Spleen (tissue), 11 donors: ENCODE data around the gene TCP11L1. TPM values are rescaled to one million over a fixed set of nuclear protein-coding genes. Genes with fewer than 3 reads are reported as not detected.
"Not testable (repeated sequence)": the region's sequence is repeated elsewhere in the genome, so short reads cannot be mapped to it uniquely, and the experiment has no call there.

Source experiments
- DNase-seq: peaks from one replicate; pipeline ENCODE4 v3.0.0-alpha.2; 2020
- H3K27ac ChIP-seq, 8 donors: fragments of 200-600 bp; sonication (generic) in 7 of 8; 1 replicate in 4 of 8; 2 replicates in 4 of 8; pipeline versions ENCODE4 v1.5.0 to v1.8.0; 2016 to 2021; ENCODE audit warnings: inconsistent platforms in 4 of 8, mild to moderate bottlenecking in 4 of 8, moderate library complexity in 1 of 8
- H3K27me3 ChIP-seq, 7 donors: fragments of 200-600 bp; sonication (generic) in 6 of 7; replicated peaks in 1 of 7; 1 replicate in 4 of 7; 2 replicates in 3 of 7; pipeline versions ENCODE4 v1.5.0 to v1.8.0; 2016 to 2021; ENCODE audit warnings: inconsistent platforms in 3 of 7, mild to moderate bottlenecking in 1 of 7
- H3K36me3 ChIP-seq, 6 donors: fragments of 200-600 bp; sonication (generic) in 5 of 6; 1 replicate in 4 of 6; 2 replicates in 2 of 6; pipeline versions ENCODE4 v1.5.0 to v1.8.0; 2016 to 2021; ENCODE audit warnings: inconsistent platforms in 2 of 6
- H3K4me1 ChIP-seq, 6 donors: fragments of 200-600 bp; sonication (generic) in 5 of 6; 1 replicate in 3 of 6; 2 replicates in 3 of 6; pipeline versions ENCODE4 v1.5.0 to v1.8.0; 2016 to 2021; ENCODE audit warnings: inconsistent platforms in 3 of 6
- H3K4me3 ChIP-seq, 8 donors: fragments of 200-600 bp; sonication (generic) in 7 of 8; 1 replicate in 4 of 8; 2 replicates in 4 of 8; pipeline versions ENCODE4 v1.5.0 to v1.8.0; 2016 to 2021; ENCODE audit warnings: inconsistent platforms in 4 of 8, mild to moderate bottlenecking in 4 of 8, moderate library complexity in 2 of 8
- H3K9me3 ChIP-seq, 8 donors: fragments of 200-600 bp; sonication (generic) in 7 of 8; 1 replicate in 4 of 8; 2 replicates in 4 of 8; pipeline versions ENCODE4 v1.5.0 to v1.8.0; 2016 to 2021; ENCODE audit warnings: inconsistent platforms in 4 of 8
- CTCF ChIP-seq, 11 experiments: fragments of 200-600 bp in 7 of 11; fragments of 450-650 bp in 4 of 11; sonication (generic) in 4 of 11; IDR thresholded peaks in 8 of 11; conservative IDR thresholded peaks in 3 of 11; 1 replicate in 7 of 11; 2 replicates in 4 of 11; pipeline versions ENCODE4 v1.4.0 to v1.8.0; 2016 to 2021; ENCODE audit warnings: antibody characterized with exemption in 11 of 11, inconsistent platforms in 4 of 11, mild to moderate bottlenecking in 1 of 11
- POLR2A ChIP-seq, 3 donors: fragments of 450-650 bp; IDR thresholded peaks; one replicate each; pipeline ENCODE4 v1.5.1; 2017; ENCODE audit warnings: antibody characterized with exemption in 3 of 3, mild to moderate bottlenecking in 1 of 3
- POLR2AphosphoS5 ChIP-seq, 3 donors: sonication (generic); formaldehyde crosslinking; IDR thresholded peaks; one replicate each; pipeline ENCODE4 v1.5.1; 2017; ENCODE audit warnings: antibody characterized with exemption in 3 of 3
- WGBS, 5 donors: extraction: QIAGEN DNeasy Blood & Tissue Kit in 3 of 5; methylation state at CpG; one replicate each; pipeline versions ENCODE4 v1.1.5 to v1.1.7; 2013 to 2018; 5-methylcytosine and 5-hydroxymethylcytosine counted together
- intact Hi-C: fragments of 100-400 bp; cut with DNase I; formaldehyde crosslinking; loops from one replicate; pipeline ENCODE4 v1.15.0; 2023; ENCODE audit warnings: low total_unique reads
- polyA plus RNA-seq, 3 donors: library from polyadenylated mRNA; stranded (reverse); fragments of 200-250 nt; gene quantifications; one replicate each; pipeline ENCODE4 v1.2.1, GENCODE V29; 2013
- total RNA-seq, 7 donors: library from RNA; depleted of rRNA in 3 of 7; stranded (reverse); fragments of >200 nt in 3 of 7; fragmentation: NEBNext Ultra II Directional in 4 of 7; extraction: Animal tissue kit (Norgen Biotek cat#: 25700) in 4 of 7; gene quantifications; one replicate each; pipeline versions ENCODE4 v1.1.0 to v1.2.1, GENCODE V29; 2016 to 2021
- donor health status: healthy with polysubstance abuse.
- donor health status: DM: no; HTN: no; CAD: no; lungs with moderate emphysema.
- donor health status: DM: no; HTN: no; CAD: no.
- donor health status: Bipolar disorder and iron deficiency.
- donor health status: healthy.
- donor health status: DM: no; HTN: no; CAD: no.
- donor health status: DM: yes; HTN: yes; CAD: no.

TCP11L1 gene
- total and polyA plus RNA-seq, 10 donors, result 1.8 to 48.2 (median 17.9) TPM

- Histone ChIP-seq H3K36me3 (peaks cover 0 to 42% (median 0%) of the 10 kb centered on the region in 6 donors), H3K4me1 (peaks cover 5 to 53% (median 16%) of the 10 kb centered on the region in 6 donors), H3K4me3 (no peak overlapping the region), H3K9me3 (no peaks in the 10 kb centered on the region), H3K27ac (no peak overlapping the region), H3K27me3 (no peaks in the 10 kb centered on the region)
- intact Hi-C loops, result no loop called here
- 58 to 71% (median 68%) methylated on average over 2 of the region's 2 CpGs for WGBS, 5 donors
- no peak for DNase-seq
- TF ChIP-seq POLR2AphosphoS5 (IDR thresholded peaks at IDR 0.05) (no peak), CTCF (IDR thresholded peaks at IDR 0.05 in 8 of 11, conservative IDR thresholded peaks at IDR 0.05 in 3 of 11) (no peak), POLR2A (IDR thresholded peaks at IDR 0.05) (no peak)
Measured at GRCh38 chr11:33043221-33043830, 4.0 kb downstream of the TCP11L1 start.

- WGBS, 5 donors, result 94 to 95% (median 94%) methylated on average over 4 of the region's 4 CpGs
- peaks cover 0 to 47% (median 0%) of the 10 kb centered on the region in 6 donors for H3K36me3 ChIP-seq
- DNase-seq, result no peak
- TF ChIP-seq POLR2AphosphoS5 (IDR thresholded peaks at IDR 0.05) (no peak), CTCF (IDR thresholded peaks at IDR 0.05 in 8 of 11, conservative IDR thresholded peaks at IDR 0.05 in 3 of 11) (no peak), POLR2A (IDR thresholded peaks at IDR 0.05) (no peak)
- peaks cover 5 to 57% (median 17%) of the 10 kb centered on the region in 6 donors for H3K4me1 ChIP-seq
- H3K27me3 ChIP-seq, result no peaks in the 10 kb centered on the region
- H3K4me3 ChIP-seq, result no peak overlapping the region
- intact Hi-C loops, result no loop called here
- H3K9me3 ChIP-seq, result no peaks in the 10 kb centered on the region
- no peak overlapping the region for H3K27ac ChIP-seq
Measured at GRCh38 chr11:33044285-33044756, 4.9 kb downstream of the TCP11L1 start.

- TF ChIP-seq POLR2AphosphoS5 (IDR thresholded peaks at IDR 0.05), result no peak
- no peak for TF ChIP-seq CTCF (IDR thresholded peaks at IDR 0.05 in 8 of 11, conservative IDR thresholded peaks at IDR 0.05 in 3 of 11)
- TF ChIP-seq POLR2A (IDR thresholded peaks at IDR 0.05), result no peak
- no peak for DNase-seq
Measured at GRCh38 chr11:33045551-33046255, 6.3 kb downstream of the TCP11L1 start.

GRCh38 chr11:33048701-33049100 lies 9.3 kb downstream of the TCP11L1 start:
- intact Hi-C loops, H3K4me3 ChIP-seq, H3K27me3 ChIP-seq, DNase-seq, H3K9me3 ChIP-seq: not testable (repeated sequence)
- Histone ChIP-seq H3K36me3 (peaks cover 0 to 51% (median 0%) of the 10 kb centered on the region in 6 donors), H3K27ac (peak overlapping the region in 6 of 8 donors; percentile 25 to 75 (median 63)), H3K4me1 (peaks cover 0 to 52% (median 4%) of the 10 kb centered on the region in 6 donors)
- TF ChIP-seq POLR2AphosphoS5 (IDR thresholded peaks at IDR 0.05), result peak in 1 of 3 donors; percentile 51
- WGBS, 5 donors, result 45 to 64% (median 47%) methylated on average over 6 of the region's 6 CpGs

More at GRCh38 chr11:33045551-33046255, 6.3 kb downstream of the TCP11L1 start:
- no peak overlapping the region for H3K27ac ChIP-seq
- peaks cover 4 to 55% (median 10%) of the 10 kb centered on the region in 6 donors for H3K4me1 ChIP-seq
- H3K27me3 ChIP-seq, result no peaks in the 10 kb centered on the region
- 91 to 94% (median 93%) methylated on average over 8 of the region's 8 CpGs for WGBS, 5 donors
- no peak overlapping the region for H3K4me3 ChIP-seq
- no peaks in the 10 kb centered on the region for H3K9me3 ChIP-seq
- peaks cover 0 to 47% (median 0%) of the 10 kb centered on the region in 6 donors for H3K36me3 ChIP-seq
- intact Hi-C loops, result no loop called here

GRCh38 chr11:33049565-33050408 lies 10.4 kb downstream of the TCP11L1 start:
- H3K27me3 ChIP-seq, H3K4me3 ChIP-seq, DNase-seq, H3K9me3 ChIP-seq, intact Hi-C loops: not testable (repeated sequence)
- H3K27ac ChIP-seq, result peak overlapping the region in 6 of 8 donors; percentile 25 to 75 (median 63)
- 95 to 97% (median 96%) methylated on average over 3 of the region's 3 CpGs for WGBS, 5 donors
- H3K4me1 ChIP-seq, result peaks cover 0 to 49% (median 4%) of the 10 kb centered on the region in 6 donors
- peaks cover 0 to 52% (median 0%) of the 10 kb centered on the region in 6 donors for H3K36me3 ChIP-seq
